H1 (cell line): ENCODE measurements around the gene C3orf85. TPM values are rescaled to one million over a fixed set of nuclear protein-coding genes. Genes with fewer than 3 reads are reported as not detected.

ENCODE experiments used
- CTCF ChIA-PET: fragments of 300-600 bp; sonication (Branson Sonifier 250); formaldehyde crosslinking; loops from one replicate; lab custom pipeline; 2021; ENCODE audit not compliant: partially characterized antibody; lab: Charles Lee
- POLR2A ChIA-PET: fragments of 300-600 bp; sonication (Branson Sonifier 250); formaldehyde crosslinking; loops from one replicate; lab custom pipeline; 2021; ENCODE audit warnings: inconsistent platforms; ENCODE audit not compliant: partially characterized antibody; lab: Charles Lee
- DNase-seq, 2 experiments: peaks; one replicate each; pipeline versions ENCODE4 v3.0.0 to v3.0.0-alpha.2; 2010 to 2022; ENCODE audit warnings: low spot score in 2 of 2, low read depth in 1 of 2, mixed read lengths in 1 of 2
- FAIRE-seq: peaks from 2 replicates; lab custom pipeline; 2011; peaks lifted over from hg19 to GRCh38; lab: Jason Lieb, UNC
- H2AFZ ChIP-seq: 2 replicates; pipeline ENCODE4 v1.8.1; 2012; ENCODE audit warnings: low read length, inconsistent platforms
- H2AK5ac ChIP-seq: 2 replicates; pipeline ENCODE4 v1.6.1; 2013; ENCODE audit warnings: low read depth, low read length
- H2BK120ac ChIP-seq: replicated peaks from 2 replicates; pipeline ENCODE3; 2013; ENCODE audit warnings: low read depth, low read length, inconsistent platforms
- H2BK12ac ChIP-seq: 2 replicates; pipeline ENCODE4 v1.6.1; 2013; ENCODE audit warnings: low read depth, low read length
- H2BK15ac ChIP-seq: 2 replicates; pipeline ENCODE4 v1.6.1; 2013; ENCODE audit warnings: low read length
- H2BK20ac ChIP-seq: 2 replicates; pipeline ENCODE4 v1.6.1; 2013; ENCODE audit warnings: low read length
- H2BK5ac ChIP-seq: 2 replicates; pipeline ENCODE4 v1.6.1; 2013; ENCODE audit warnings: low read depth, low read length
- H3K14ac ChIP-seq: 2 replicates; pipeline ENCODE4 v1.6.1; 2013; ENCODE audit warnings: inconsistent platforms; ENCODE audit not compliant: insufficient read length
- H3K18ac ChIP-seq: 2 replicates; pipeline ENCODE4 v1.6.1; 2013; ENCODE audit warnings: low read length; ENCODE audit errors: extremely low read depth
- H3K23ac ChIP-seq: 2 replicates; pipeline ENCODE4 v1.6.1; 2013; ENCODE audit warnings: inconsistent platforms; ENCODE audit not compliant: insufficient read length
- H3K23me2 ChIP-seq: 2 replicates; pipeline ENCODE4 v1.6.1; 2013; ENCODE audit warnings: low read depth, low read length
- H3K27ac ChIP-seq: 2 replicates; pipeline ENCODE4 v1.6.1; 2011; ENCODE audit warnings: low read depth, low read length, inconsistent platforms
- H3K27me3 ChIP-seq, 4 experiments: replicated peaks in 1 of 4; 1 replicate in 1 of 4; 2 replicates in 3 of 4; pipeline versions ENCODE4 v1.6.1 to v1.8.1; 2011 to 2013; ENCODE audit warnings: low read length in 3 of 4, mild to moderate bottlenecking in 3 of 4, inconsistent platforms in 2 of 4, mixed read lengths in 2 of 4, moderate library complexity in 1 of 4; ENCODE audit not compliant: control insufficient read depth in 3 of 4, insufficient read depth in 3 of 4; ENCODE audit errors: extremely low read depth in 1 of 4
- H3K36me3 ChIP-seq, 4 experiments: 2 replicates each; pipeline versions ENCODE4 v1.6.1 to v1.8.1; 2011 to 2013; ENCODE audit warnings: mild to moderate bottlenecking in 4 of 4, low read length in 3 of 4, moderate library complexity in 2 of 4, control low read depth in 1 of 4, inconsistent platforms in 1 of 4; ENCODE audit not compliant: insufficient read depth in 4 of 4, control insufficient read depth in 2 of 4
- H3K4ac ChIP-seq: replicated peaks from 2 replicates; pipeline ENCODE3; 2013; ENCODE audit warnings: low read length, low read depth, mixed read lengths, inconsistent platforms; ENCODE audit not compliant: insufficient read length
- H3K4me1 ChIP-seq, 4 experiments: replicated peaks in 1 of 4; 1 replicate in 1 of 4; 2 replicates in 3 of 4; pipeline versions ENCODE4 v1.6.1 to v1.8.1; 2011 to 2013; ENCODE audit warnings: low read length in 3 of 4, inconsistent platforms in 2 of 4, mixed read lengths in 1 of 4; ENCODE audit not compliant: insufficient read depth in 4 of 4, control insufficient read depth in 3 of 4
- H3K4me2 ChIP-seq, 2 experiments: 2 replicates each; pipeline versions ENCODE4 v1.6.1 to v1.8.1; 2011 to 2013; ENCODE audit warnings: low read depth in 2 of 2, low read length in 2 of 2, control low read depth in 1 of 2, inconsistent platforms in 1 of 2, mild to moderate bottlenecking in 1 of 2; ENCODE audit not compliant: insufficient read depth in 1 of 2
- H3K4me3 ChIP-seq, 4 experiments: fragments of 200-600, 300-600 bp in 1 of 4; sonication (generic), shearing (Covaris generic), sonication (Bioruptor Twin) in 1 of 4; 2 replicates each; pipeline versions ENCODE4 v1.5.1 to v1.8.1; 2011 to 2016; ENCODE audit warnings: low read length in 4 of 4, low read depth in 3 of 4, control low read depth in 2 of 4, inconsistent platforms in 2 of 4, mild to moderate bottlenecking in 2 of 4, mixed read lengths in 1 of 4, moderate library complexity in 1 of 4; ENCODE audit not compliant: insufficient read depth in 2 of 4; ENCODE audit errors: extremely low read depth in 1 of 4
- H3K56ac ChIP-seq: replicated peaks from 2 replicates; pipeline ENCODE3; 2013; ENCODE audit warnings: low read depth, mild to moderate bottlenecking, mixed read lengths, low read length, inconsistent platforms; ENCODE audit not compliant: insufficient read length
- H3K79me1 ChIP-seq: 2 replicates; pipeline ENCODE4 v1.6.1; 2013; ENCODE audit warnings: low read depth, low read length, control low read depth
- H3K79me2 ChIP-seq, 2 experiments: 2 replicates each; pipeline versions ENCODE4 v1.6.1 to v1.8.1; 2012 to 2013; ENCODE audit warnings: low read length in 2 of 2, mild to moderate bottlenecking in 2 of 2, inconsistent platforms in 1 of 2; ENCODE audit not compliant: insufficient read depth in 2 of 2, control insufficient read depth in 1 of 2
- H3K9ac ChIP-seq, 4 experiments: replicated peaks in 1 of 4; 1 replicate in 1 of 4; 2 replicates in 3 of 4; pipeline versions ENCODE4 v1.6.1 to v1.8.1; 2011 to 2013; ENCODE audit warnings: low read depth in 3 of 4, low read length in 3 of 4, control low read depth in 2 of 4, mild to moderate bottlenecking in 2 of 4, moderate library complexity in 2 of 4, inconsistent platforms in 1 of 4; ENCODE audit errors: extremely low read depth in 1 of 4
- H3K9me3 ChIP-seq, 2 experiments: 2 replicates each; pipeline versions ENCODE4 v1.6.1 to v1.8.1; 2012 to 2013; ENCODE audit warnings: mild to moderate bottlenecking in 2 of 2, moderate library complexity in 2 of 2, control low read depth in 1 of 2, inconsistent platforms in 1 of 2, low read depth in 1 of 2, low read length in 1 of 2, mixed read lengths in 1 of 2; ENCODE audit not compliant: insufficient read depth in 2 of 2
- H4K20me1 ChIP-seq, 2 experiments: replicated peaks in 1 of 2; 2 replicates each; pipeline versions ENCODE3 to v1.8.1; 2011 to 2013; ENCODE audit warnings: inconsistent platforms in 2 of 2, low read length in 2 of 2, mild to moderate bottlenecking in 1 of 2; ENCODE audit not compliant: insufficient read depth in 2 of 2, control insufficient read depth in 1 of 2
- H4K5ac ChIP-seq: 2 replicates; pipeline ENCODE4 v1.6.1; 2013; ENCODE audit warnings: low read length, low read depth, mixed read lengths, inconsistent platforms; ENCODE audit not compliant: insufficient read length
- H4K8ac ChIP-seq: 2 replicates; pipeline ENCODE4 v1.8.0; 2013; ENCODE audit warnings: mild to moderate bottlenecking, moderate library complexity, low read length, inconsistent platforms; ENCODE audit not compliant: insufficient read depth; ENCODE audit errors: extremely low read depth
- H4K91ac ChIP-seq: replicated peaks from 2 replicates; pipeline ENCODE3; 2013; ENCODE audit warnings: low read length, mixed read lengths, inconsistent platforms; ENCODE audit not compliant: insufficient read length
- E2F6 ChIP-seq: IDR thresholded peaks from 2 replicates; pipeline ENCODE4 v1.6.1; 2012; ENCODE audit warnings: inconsistent platforms
- FOSL1 ChIP-seq: IDR thresholded peaks from 2 replicates; pipeline ENCODE4 v1.6.1; 2011; ENCODE audit warnings: mild to moderate bottlenecking, low read depth, low read length, moderate library complexity; ENCODE audit not compliant: insufficient read depth
- HDAC2 ChIP-seq, 2 experiments: fragments of 300-600 bp in 1 of 2; sonication (generic) in 1 of 2; IDR thresholded peaks; 2 replicates each; pipeline ENCODE4 v1.6.1; 2011 to 2012; ENCODE audit warnings: low read depth in 2 of 2, low read length in 2 of 2, mild to moderate bottlenecking in 2 of 2, moderate library complexity in 2 of 2, borderline replicate concordance in 1 of 2, inconsistent platforms in 1 of 2
- KDM1A ChIP-seq: fragments of 200-600, 300-600 bp; sonication (generic); IDR thresholded peaks from 2 replicates; pipeline ENCODE4 v1.7.1; 2016; ENCODE audit warnings: mild to moderate bottlenecking, low read length, borderline replicate concordance
- MAFK ChIP-seq: IDR thresholded peaks from 2 replicates; pipeline ENCODE4 v1.6.1; 2012; ENCODE audit warnings: low read depth, mild to moderate bottlenecking, improper control_type of control experiment, low read length
- POLR2A ChIP-seq, 2 experiments: IDR thresholded peaks; 1 replicate in 1 of 2; 2 replicates in 1 of 2; pipeline ENCODE4 v1.6.1; 2011; ENCODE audit warnings: low read depth in 2 of 2, low read length in 2 of 2, mild to moderate bottlenecking in 2 of 2; ENCODE audit errors: control extremely low read depth in 1 of 2
- RBBP5 ChIP-seq: IDR thresholded peaks from 2 replicates; pipeline ENCODE4 v1.7.1; 2012; ENCODE audit warnings: low read depth, mild to moderate bottlenecking, inconsistent platforms, low read length, moderate library complexity, borderline replicate concordance
- RXRA ChIP-seq: IDR thresholded peaks from 2 replicates; pipeline ENCODE4 v1.6.1; 2011; ENCODE audit warnings: low read depth, mild to moderate bottlenecking, low read length, moderate library complexity; ENCODE audit not compliant: insufficient read depth
- SIRT6 ChIP-seq: IDR thresholded peaks from one replicate; pipeline ENCODE4 v1.7.1; 2012; ENCODE audit warnings: low read length, inconsistent platforms
- SP1 ChIP-seq: IDR thresholded peaks from 2 replicates; pipeline ENCODE4 v1.6.1; 2011; ENCODE audit warnings: low read depth, low read length
- TBP ChIP-seq: IDR thresholded peaks from 2 replicates; pipeline ENCODE4 v1.6.1; 2011; ENCODE audit warnings: low read depth, low read length, improper control_type of control experiment
- TEAD4 ChIP-seq: IDR thresholded peaks from 2 replicates; pipeline ENCODE4 v1.6.1; 2012; ENCODE audit warnings: low read depth, low read length, inconsistent platforms, mixed read lengths
- WGBS, 2 experiments: shearing (Covaris generic) in 1 of 2; methylation state at CpG; one replicate each; pipeline versions ENCODE4 v1.1.6 to v1.1.7; 2013 to 2015; ENCODE audit warnings: low lambda C conversion rate in 2 of 2, mixed read lengths in 2 of 2, inconsistent platforms in 1 of 2, low coverage in 1 of 2, missing lambda C conversion rate in 1 of 2; ENCODE audit not compliant: insufficient replicate concordance in 2 of 2, insufficient coverage in 1 of 2, insufficient read length in 1 of 2; ENCODE audit errors: extremely low coverage in 1 of 2, missing lambda C conversion rate in 1 of 2; 5-methylcytosine and 5-hydroxymethylcytosine counted together
- polyA plus RNA-seq, 7 experiments: library from polyadenylated mRNA; depleted of rRNA in 3 of 7; stranded (reverse) in 5 of 7; unstranded in 2 of 7; fragments of >200 nt in 5 of 7; fragments of 200-250 nt in 2 of 7; gene quantifications; 1 replicate in 5 of 7; 2 replicates in 1 of 7; 4 replicates in 1 of 7; pipeline versions ENCODE4 v1.2.1 to v1.2.3, GENCODE V29; 2011 to 2013; ENCODE audit warnings: missing spikeins in 2 of 7, mixed read lengths in 2 of 7
- total RNA-seq: library from RNA; stranded (reverse); fragmentation: NEBNext Ultra II Directional; extraction: Animal tissue kit (Norgen Biotek cat#: 25700); gene quantifications from 2 replicates; pipeline ENCODE4 v1.2.1, GENCODE V29; 2021
- TF ChIP-seq, protein P1 (sequence below): IDR thresholded peaks from 2 replicates; pipeline ENCODE4 v1.6.1; 2012; ENCODE audit warnings: low read length, inconsistent platforms

The C3orf85 gene
- total and polyA plus RNA-seq, 2 of the 8 experiments (the other 6 are each of a cell fraction or from before 2014, with no cell fraction given) = not detected

- H3K9ac ChIP-seq = no peak overlapping the region
- peaks cover 0 to 2% of the 10 kb centered on the region in 2 experiments; a peak in 1 of 4 replicates for H3K9me3 ChIP-seq
- no peak overlapping the region for H3K4me3 ChIP-seq
- no peaks in the 10 kb centered on the region for H3K36me3 ChIP-seq
- no peak overlapping the region for H3K4ac ChIP-seq
- no peaks in the 10 kb centered on the region for H3K79me1 ChIP-seq
- no peak overlapping the region for H4K8ac ChIP-seq
- 85% methylated on average over 2 of the region's 2 CpGs; no CpG with 5 or more reads in 1 of the 2 experiments for WGBS, 2 experiments
- FAIRE-seq (no peak), DNase-seq (no peak)
- no peak overlapping the region for H2BK120ac ChIP-seq
- H4K5ac ChIP-seq = no peak overlapping the region
- no peaks in the 10 kb centered on the region for H3K4me1 ChIP-seq
- H4K20me1 ChIP-seq = no peaks in the 10 kb centered on the region
- ChIA-PET CTCF (interaction anchor here (1.0 to 1.3 kb wide), 4 partner anchors 18 to 596 kb away, joined by 3 to 5 read pairs (median 4); no protein-coding TSS in a partner anchor), POLR2A (no interaction called here)
- H3K23ac ChIP-seq = no peak overlapping the region
- H3K27ac ChIP-seq = no peak overlapping the region
- no peak overlapping the region for H2BK5ac ChIP-seq
- no peak overlapping the region for H3K4me2 ChIP-seq
- H3K18ac ChIP-seq = no peak overlapping the region
- H2AFZ ChIP-seq = no peak overlapping the region
- no peaks in the 10 kb centered on the region for H3K27me3 ChIP-seq
- H4K91ac ChIP-seq = no peak overlapping the region
- H2AK5ac ChIP-seq = no peak overlapping the region
- H3K79me2 ChIP-seq = no peaks in the 10 kb centered on the region
- H2BK12ac ChIP-seq = no peak overlapping the region
- no peak overlapping the region for H2BK20ac ChIP-seq
- H2BK15ac ChIP-seq = no peak overlapping the region
- no peak overlapping the region for H3K56ac ChIP-seq
- no peaks in the 10 kb centered on the region for H3K23me2 ChIP-seq
- H3K14ac ChIP-seq = no peak overlapping the region
- TF ChIP-seq E2F6 = no peak
- TF ChIP-seq TBP = no peak
- TF ChIP-seq RXRA = no peak
- no peak for TF ChIP-seq TEAD4
- TF ChIP-seq POLR2A (IDR thresholded peaks at IDR 0.05; ENCODE audit: control extremely low read depth in 1 of 2, low read depth in 2 of 2, low read length in 2 of 2) = no peak
- TF ChIP-seq KDM1A = no peak
- no peak for TF ChIP-seq SIRT6
- TF ChIP-seq SP1 = no peak
- TF ChIP-seq FOSL1 = no peak
- TF ChIP-seq, protein P1, sequence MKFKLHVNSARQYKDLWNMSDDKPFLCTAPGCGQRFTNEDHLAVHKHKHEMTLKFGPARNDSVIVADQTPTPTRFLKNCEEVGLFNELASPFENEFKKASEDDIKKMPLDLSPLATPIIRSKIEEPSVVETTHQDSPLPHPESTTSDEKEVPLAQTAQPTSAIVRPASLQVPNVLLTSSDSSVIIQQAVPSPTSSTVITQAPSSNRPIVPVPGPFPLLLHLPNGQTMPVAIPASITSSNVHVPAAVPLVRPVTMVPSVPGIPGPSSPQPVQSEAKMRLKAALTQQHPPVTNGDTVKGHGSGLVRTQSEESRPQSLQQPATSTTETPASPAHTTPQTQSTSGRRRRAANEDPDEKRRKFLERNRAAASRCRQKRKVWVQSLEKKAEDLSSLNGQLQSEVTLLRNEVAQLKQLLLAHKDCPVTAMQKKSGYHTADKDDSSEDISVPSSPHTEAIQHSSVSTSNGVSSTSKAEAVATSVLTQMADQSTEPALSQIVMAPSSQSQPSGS = no peak
- no peak for TF ChIP-seq RBBP5
- TF ChIP-seq HDAC2 (IDR thresholded peaks at IDR 0.05; ENCODE audit: borderline replicate concordance in 1 of 2, low read depth in 2 of 2, low read length in 2 of 2) = no peak
- TF ChIP-seq MAFK = no peak
These were observed 12.6 kb downstream of the C3orf85 start for GRCh38 chr3:109149078-109149477.
